GM23248 (cell line): ENCODE measurements around the gene CSNK2A1. TPM values are rescaled to one million over a fixed set of nuclear protein-coding genes. Genes with fewer than 3 reads are reported as not detected.
A peak's percentile ranks its signal among the peaks of the same experiment; 100 is the strongest.

Source experiments
- DNase-seq: peaks from one replicate; pipeline ENCODE4 v3.0.0-alpha.2; 2015
- H2AFZ ChIP-seq: fragments of 200-600 bp; sonication (generic); 2 replicates; pipeline ENCODE4 v1.6.1; 2016; ENCODE audit warnings: antibody characterized with exemption
- H3F3A ChIP-seq: fragments of 200-600 bp; sonication (generic); 2 replicates; pipeline ENCODE4 v1.6.1; 2016; ENCODE audit warnings: mild to moderate bottlenecking, antibody characterized with exemption, mixed run types; ENCODE audit not compliant: insufficient read depth
- H3K27ac ChIP-seq: fragments of 200-600 bp; sonication (generic); 2 replicates; pipeline ENCODE4 v1.5.1; 2016; ENCODE audit warnings: mild to moderate bottlenecking
- H3K27me3 ChIP-seq: fragments of 200-600 bp; sonication (generic); replicated peaks from 2 replicates; pipeline ENCODE4 v1.6.1; 2016; ENCODE audit warnings: mild to moderate bottlenecking; ENCODE audit not compliant: insufficient read depth
- H3K36me3 ChIP-seq: fragments of 200-600 bp; sonication (generic); 2 replicates; pipeline ENCODE4 v1.6.1; 2016; ENCODE audit warnings: low read depth, mild to moderate bottlenecking
- H3K4me1 ChIP-seq: fragments of 200-600 bp; sonication (generic); 2 replicates; pipeline ENCODE4 v1.6.1; 2016; ENCODE audit warnings: mild to moderate bottlenecking; ENCODE audit not compliant: insufficient read depth
- H3K4me2 ChIP-seq: fragments of 200-600 bp; sonication (generic); one replicate; pipeline ENCODE4 v1.6.1; 2016; ENCODE audit warnings: mild to moderate bottlenecking; ENCODE audit not compliant: unreplicated experiment
- H3K4me3 ChIP-seq: fragments of 200-600 bp; sonication (generic); 2 replicates; pipeline ENCODE4 v1.5.1; 2016; ENCODE audit warnings: mild to moderate bottlenecking
- H3K79me2 ChIP-seq: fragments of 200-600 bp; sonication (generic); 2 replicates; pipeline ENCODE4 v1.6.1; 2016; ENCODE audit warnings: mild to moderate bottlenecking; ENCODE audit not compliant: insufficient read depth
- H3K9ac ChIP-seq: fragments of 200-600 bp; sonication (generic); 2 replicates; pipeline ENCODE4 v1.6.1; 2016; ENCODE audit warnings: mild to moderate bottlenecking
- H3K9me2 ChIP-seq: fragments of 200-600 bp; sonication (generic); 2 replicates; pipeline ENCODE4 v1.6.1; 2016; ENCODE audit warnings: mixed run types, mild to moderate bottlenecking, moderate library complexity; ENCODE audit not compliant: insufficient read depth
- H3K9me3 ChIP-seq: fragments of 200-600 bp; sonication (generic); one replicate; pipeline ENCODE4 v1.6.1; 2017; ENCODE audit warnings: low read depth
- H4K20me1 ChIP-seq: fragments of 200-600 bp; sonication (generic); 2 replicates; pipeline ENCODE4 v1.6.0; 2016; ENCODE audit not compliant: insufficient read depth
- EZH2 ChIP-seq: fragments of 200-600 bp; sonication (generic); IDR thresholded peaks from 2 replicates; pipeline ENCODE4 v1.6.1; 2018; ENCODE audit warnings: antibody characterized with exemption, mild to moderate bottlenecking; ENCODE audit not compliant: insufficient read depth, poor library complexity, severe bottlenecking
- EZH2phosphoT487 ChIP-seq: fragments of 200-600 bp; sonication (generic); IDR thresholded peaks from 2 replicates; pipeline ENCODE4 v1.6.1; 2018; ENCODE audit warnings: antibody characterized with exemption, moderate library complexity, mild to moderate bottlenecking, low read depth; ENCODE audit not compliant: insufficient read depth
- WGBS, 2 experiments: methylation state at CpG; one replicate each; pipeline ENCODE4 v1.1.6; 2015 to 2017; ENCODE audit warnings: low lambda C conversion rate in 2 of 2, low coverage in 1 of 2; ENCODE audit errors: missing lambda C conversion rate in 2 of 2; 5-methylcytosine and 5-hydroxymethylcytosine counted together
- in situ Hi-C: fragments of 300-500 bp; cut with MboI; formaldehyde crosslinking; loops from 2 replicates; pipeline ENCODE4 v1.15.0; 2020
- polyA plus RNA-seq: library from polyadenylated mRNA; unstranded; fragments of >200 nt; fragmentation: Nextera tagmentation; extraction: Ambion mirVana; gene quantifications from 2 replicates; pipeline ENCODE4 v1.2.1, GENCODE V29; 2016
- total RNA-seq: library from RNA; depleted of rRNA; stranded (reverse); fragments of >200 nt; shearing (Covaris generic); gene quantifications from 2 replicates; pipeline ENCODE4 v1.2.3, GENCODE V29; 2014

CSNK2A1 gene
- total and polyA plus RNA-seq, 2 experiments from 2014 or later: 69.0 to 98.8 TPM

DNA sequence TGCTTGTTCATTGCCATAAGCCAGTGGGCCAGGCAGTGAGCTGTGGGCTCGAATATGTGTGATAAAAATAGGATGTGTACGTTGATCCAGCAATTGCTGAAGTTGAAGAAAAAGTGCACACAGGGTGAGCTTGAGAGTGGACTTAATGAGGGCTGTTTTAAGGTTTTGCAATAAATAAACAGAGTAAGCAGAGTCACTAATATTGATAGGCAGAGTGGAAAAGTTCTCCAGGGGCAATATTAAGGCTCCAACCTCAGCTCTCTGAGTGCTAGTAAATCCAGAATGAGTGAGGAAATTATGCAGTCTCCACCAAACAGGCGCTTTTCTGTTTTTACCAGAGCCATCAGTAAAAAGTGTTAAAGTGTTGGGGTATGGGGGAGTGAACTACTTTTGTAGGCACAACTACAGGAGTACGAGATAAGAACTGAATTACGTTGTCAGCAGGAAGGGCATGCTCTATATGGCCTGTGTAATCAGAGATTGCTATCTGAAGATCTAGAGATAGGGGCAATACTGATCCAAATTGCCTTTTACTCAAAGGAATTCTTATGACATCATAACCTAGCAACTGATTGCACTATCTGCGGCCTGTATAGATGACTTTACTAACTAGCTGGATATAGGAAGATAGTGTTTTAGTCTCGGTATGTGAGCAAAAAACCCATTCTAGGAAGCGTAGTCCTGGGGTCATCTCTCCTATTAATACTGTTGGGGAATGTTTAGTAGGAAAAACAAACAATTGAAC, 73.7 kb downstream of the CSNK2A1 start:
- no peak overlapping the region for H3K27ac ChIP-seq
- no peaks in the 10 kb centered on the region for H3K79me2 ChIP-seq
- DNase-seq: no peak
- TF ChIP-seq EZH2phosphoT487 (no peak), EZH2 (no peak)
- no peaks in the 10 kb centered on the region for H3F3A ChIP-seq
- in situ Hi-C loops: no loop called here
- H3K9me3 ChIP-seq: no peaks in the 10 kb centered on the region
- no peak overlapping the region for H3K9ac ChIP-seq
- no peak overlapping the region for H3K4me2 ChIP-seq
- no peaks in the 10 kb centered on the region for H3K36me3 ChIP-seq
- no peak overlapping the region for H2AFZ ChIP-seq
- no peaks in the 10 kb centered on the region for H3K9me2 ChIP-seq
- no peaks in the 10 kb centered on the region for H3K27me3 ChIP-seq
- no peak overlapping the region for H3K4me3 ChIP-seq
- 67 to 77% methylated on average over 8 of the region's 8 CpGs for WGBS, 2 experiments
- H4K20me1 ChIP-seq: no peaks in the 10 kb centered on the region
- no peaks in the 10 kb centered on the region for H3K4me1 ChIP-seq

GRCh38 chr20:467755-468154, 75.8 kb downstream of the CSNK2A1 start:
- Histone ChIP-seq H3K9me3 (no peaks in the 10 kb centered on the region), H3K27me3 (no peaks in the 10 kb centered on the region), H3K36me3 (no peaks in the 10 kb centered on the region), H2AFZ (no peak overlapping the region), H3K9ac (no peak overlapping the region), H3K4me2 (no peak overlapping the region), H3F3A (peaks cover 7% of the 10 kb centered on the region), H3K79me2 (no peaks in the 10 kb centered on the region), H3K9me2 (no peaks in the 10 kb centered on the region), H3K4me3 (no peak overlapping the region), H4K20me1 (no peaks in the 10 kb centered on the region), H3K4me1 (peaks cover 5% of the 10 kb centered on the region; the same call in 1 of the 2 replicates), H3K27ac (no peak overlapping the region)
- in situ Hi-C loops: no loop called here
- DNase-seq: no peak
- no peak for TF ChIP-seq EZH2
- no peak for TF ChIP-seq EZH2phosphoT487
- WGBS, 2 experiments: 79 to 81% methylated on average over 7 of the region's 7 CpGs

- peak within 1 kb of the TSS; percentile 94 for H3K4me3 ChIP-seq
- H3K27me3 ChIP-seq: no peaks in the 10 kb centered on the region
- peak within 1 kb of the TSS; percentile 90 for H3K27ac ChIP-seq
- no peaks in the 10 kb centered on the region for H3K9me2 ChIP-seq
- H2AFZ ChIP-seq: peak within 1 kb of the TSS; percentile 97
- 1 to 2% methylated on average over 46 to 69 of the region's 80 CpGs for WGBS, 2 experiments
- peaks cover 16% of the 10 kb centered on the region for H3F3A ChIP-seq
- peaks cover 15% of the 10 kb centered on the region for H4K20me1 ChIP-seq
- peaks cover 32% of the 10 kb centered on the region for H3K4me1 ChIP-seq
- peak within 1 kb of the TSS; percentile 95 for H3K9ac ChIP-seq
- no peaks in the 10 kb centered on the region for H3K9me3 ChIP-seq
- peak within 1 kb of the TSS; percentile 85 for H3K4me2 ChIP-seq
- TF ChIP-seq EZH2 (no peak), EZH2phosphoT487 (no peak)
- DNase-seq: peak; percentile 97
- in situ Hi-C loops: no loop called here
- peaks cover 47% of the 10 kb centered on the region for H3K79me2 ChIP-seq
- no peaks in the 10 kb centered on the region for H3K36me3 ChIP-seq
Observed at GRCh38 chr20:462199-462991, 81.2 kb downstream of the CSNK2A1 start, which contains the start of gene TBC1D20. Gene TBC1D20 (minus strand): TSS chr20:462533. CDS start chr20:462405, 128 bp downstream.

DNA sequence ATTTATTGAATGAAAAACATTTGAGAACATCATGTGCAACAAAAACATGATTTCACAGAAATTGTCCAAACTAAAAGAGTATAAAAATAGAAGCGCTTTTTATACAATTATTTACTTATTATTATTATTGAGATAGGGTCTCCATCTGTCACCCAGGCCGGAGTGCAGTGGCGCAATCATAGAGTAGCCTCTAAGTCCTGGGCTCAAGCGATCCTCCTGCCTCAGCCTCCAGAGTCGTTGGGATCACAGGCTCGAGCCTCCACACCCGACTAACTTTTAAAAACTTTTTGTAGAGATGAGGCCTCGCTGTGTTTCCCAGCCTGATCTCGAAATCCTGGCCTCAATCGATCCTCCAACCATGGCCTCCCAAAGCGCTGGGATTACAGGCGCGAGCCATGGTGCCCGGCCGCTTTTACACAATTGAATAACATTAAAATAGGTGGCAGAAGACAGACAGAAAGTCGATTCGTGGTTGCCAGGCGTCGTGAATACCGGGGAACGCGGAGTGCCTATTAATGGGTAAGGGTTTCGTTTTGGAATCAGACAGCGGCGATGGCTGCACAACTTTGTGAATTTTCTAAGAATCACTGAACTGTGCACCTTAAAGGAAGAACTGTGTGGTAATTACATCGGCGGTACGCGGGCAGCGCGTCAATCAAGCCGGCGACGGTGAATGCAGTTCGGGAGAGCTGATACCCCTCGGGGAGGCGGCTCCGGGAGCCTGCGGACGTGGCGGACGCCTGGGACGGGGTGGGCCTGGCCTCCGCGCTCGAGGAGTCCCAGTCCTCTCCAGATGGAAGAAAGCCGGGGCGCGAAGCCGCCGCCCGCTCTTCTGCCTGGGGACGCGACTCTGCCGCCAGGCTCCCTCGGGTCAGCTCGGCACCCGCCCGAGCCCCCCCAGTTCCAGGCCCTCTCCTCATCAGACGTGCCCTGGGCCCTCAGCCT, 82.1 kb downstream of the CSNK2A1 start:
- H3K79me2 ChIP-seq: peaks cover 56% of the 10 kb centered on the region
- peak; percentile 80 for DNase-seq
- no peak for TF ChIP-seq EZH2phosphoT487
- no peak for TF ChIP-seq EZH2
- peaks cover 32% of the 10 kb centered on the region for H3K4me1 ChIP-seq
- peak overlapping the region; percentile 95 for H3K9ac ChIP-seq
- H3K27me3 ChIP-seq: no peaks in the 10 kb centered on the region
- no peaks in the 10 kb centered on the region for H3K36me3 ChIP-seq
- H4K20me1 ChIP-seq: peaks cover 15% of the 10 kb centered on the region
- H3K4me2 ChIP-seq: peak overlapping the region; percentile 81
- H3K4me3 ChIP-seq: peak overlapping the region; percentile 94
- peaks cover 16% of the 10 kb centered on the region for H3F3A ChIP-seq
- H3K27ac ChIP-seq: peak overlapping the region; percentile 90
- no peaks in the 10 kb centered on the region for H3K9me2 ChIP-seq
- 5 to 7% methylated on average over 44 to 58 of the region's 60 CpGs for WGBS, 2 experiments
- H2AFZ ChIP-seq: peak overlapping the region; percentile 57
- H3K9me3 ChIP-seq: no peaks in the 10 kb centered on the region
- in situ Hi-C loops: no loop called here
